HG03354 (cell line): ENCODE measurements around the gene MED14.
"Not testable (repeated sequence)": the region's sequence is repeated elsewhere in the genome, so short reads cannot be mapped to it uniquely, and the experiment has no call there.

Experiments
- ATAC-seq: cut with Tn5 transposase; IDR thresholded peaks from one replicate; pipeline ENCODE4 v1.9.1; 2021; ENCODE audit warnings: mild to moderate bottlenecking; ENCODE audit not compliant: unreplicated experiment, poor library complexity, severe bottlenecking

MED14 gene

DNA sequence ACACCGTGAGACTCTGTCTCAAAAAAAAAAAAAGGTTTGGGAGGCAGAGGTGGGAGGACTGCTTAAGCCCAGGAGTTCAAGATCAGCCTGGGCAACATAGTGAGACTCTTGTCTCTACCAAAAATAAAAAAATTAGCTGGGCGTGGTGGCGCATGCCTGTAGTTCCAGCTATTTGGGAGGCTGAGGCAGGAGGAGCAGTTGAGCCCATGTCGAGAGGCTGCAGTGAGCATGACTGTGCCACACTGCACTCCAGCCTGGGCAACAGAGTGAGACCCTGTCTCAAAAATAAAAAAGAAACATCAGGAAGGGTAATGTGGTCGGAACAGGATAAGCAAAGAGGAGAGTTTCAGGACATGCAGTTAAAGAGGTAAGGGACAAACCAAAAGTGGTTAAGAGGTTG lies 2.8 kb downstream of the MED14 start:
- ATAC-seq, result not testable (repeated sequence)

DNA sequence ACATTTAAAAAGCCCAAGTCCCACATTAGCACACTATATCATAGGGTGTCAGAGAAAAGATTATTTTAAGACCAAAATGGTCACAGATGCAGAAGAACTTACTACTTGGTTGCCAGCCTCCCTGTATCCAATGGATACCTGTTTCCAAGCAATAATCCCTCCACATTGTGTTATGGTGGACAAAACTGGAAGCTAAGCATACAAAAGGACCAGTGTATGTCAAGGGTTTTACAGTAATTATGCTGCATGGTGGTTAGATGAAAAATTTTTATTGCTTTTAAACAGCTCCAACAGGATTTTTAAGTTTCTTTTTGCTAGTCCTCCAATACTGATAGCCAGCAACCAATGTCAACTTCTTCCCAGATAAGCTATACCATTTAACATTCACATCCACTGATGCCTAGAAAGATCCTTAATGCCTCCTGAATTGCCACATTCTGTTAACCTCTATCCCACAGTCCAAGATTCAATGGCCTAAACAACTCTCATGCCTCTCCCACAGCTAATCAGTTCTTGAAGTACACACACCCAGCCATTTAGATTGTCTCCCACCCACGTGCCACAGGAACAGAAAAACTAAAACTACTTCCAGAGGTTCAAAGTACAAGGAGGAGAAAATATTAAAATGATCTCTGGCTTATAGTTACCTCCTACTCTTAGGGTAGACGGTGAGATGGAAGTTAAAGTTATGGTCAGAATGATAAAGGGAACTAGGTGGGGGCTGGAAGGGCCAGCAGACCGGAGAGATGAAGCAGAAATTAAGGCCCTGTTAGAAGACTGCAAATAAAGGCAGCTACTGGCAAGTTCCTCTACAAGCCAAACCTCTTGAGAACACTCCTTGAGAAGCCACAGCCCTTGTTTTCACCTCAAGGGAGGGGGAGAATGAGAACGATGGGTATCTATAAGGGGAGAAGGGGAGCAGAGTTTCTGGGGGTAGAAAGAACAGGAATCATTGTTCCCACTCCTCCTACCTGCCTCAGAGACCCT lies 5.5 kb downstream of the MED14 start:
- no peak for ATAC-seq

DNA sequence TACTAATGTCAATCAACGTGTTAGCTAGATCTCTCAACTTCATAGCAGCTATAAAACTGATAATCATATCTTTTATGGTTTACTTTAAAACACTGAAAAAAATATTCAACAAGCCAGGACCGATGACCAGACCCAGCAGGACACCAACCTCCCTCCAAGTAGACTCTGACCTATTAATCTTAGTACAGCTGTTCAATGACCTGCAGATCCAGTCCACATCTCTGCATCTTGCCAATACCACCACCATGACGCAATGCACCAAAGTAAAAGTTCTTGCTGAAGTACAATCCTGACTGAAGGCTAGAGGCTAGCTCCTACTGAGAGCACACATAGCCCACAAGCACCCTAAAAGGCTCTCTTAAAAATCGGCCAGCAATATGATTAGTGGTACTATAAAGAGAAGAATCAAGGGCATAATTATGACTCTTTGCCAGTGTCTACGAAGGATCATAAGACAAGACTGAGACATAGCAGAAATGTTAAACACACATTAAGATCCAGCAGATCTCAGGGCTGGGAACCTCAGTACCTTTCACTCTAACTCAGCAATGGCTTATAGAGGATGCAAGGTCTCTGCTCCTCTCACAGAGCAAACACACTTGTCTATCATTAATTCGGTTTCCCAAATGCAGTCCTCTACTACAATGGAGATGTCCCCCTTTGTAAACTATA lies 7.6 kb downstream of the MED14 start:
- no peak for ATAC-seq

DNA sequence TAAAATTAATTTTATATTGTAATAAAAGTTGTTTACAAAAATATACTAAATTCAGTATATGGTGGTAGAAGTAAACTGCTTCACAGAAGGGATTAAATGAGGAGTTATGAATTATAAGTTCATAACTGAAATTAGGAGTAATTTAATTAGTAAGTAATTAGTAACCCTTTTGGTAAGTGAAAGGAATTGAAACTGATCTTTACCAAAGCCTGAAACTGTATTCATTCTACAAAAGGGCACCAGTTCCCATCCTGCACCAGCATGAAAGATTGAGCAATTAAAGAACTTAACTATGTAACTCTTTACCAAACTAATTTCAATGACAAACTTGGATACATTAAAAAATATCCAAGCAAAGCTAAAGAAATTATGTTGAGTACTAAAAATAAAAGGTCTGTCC lies 8.2 kb downstream of the MED14 start:
- no peak for ATAC-seq

DNA sequence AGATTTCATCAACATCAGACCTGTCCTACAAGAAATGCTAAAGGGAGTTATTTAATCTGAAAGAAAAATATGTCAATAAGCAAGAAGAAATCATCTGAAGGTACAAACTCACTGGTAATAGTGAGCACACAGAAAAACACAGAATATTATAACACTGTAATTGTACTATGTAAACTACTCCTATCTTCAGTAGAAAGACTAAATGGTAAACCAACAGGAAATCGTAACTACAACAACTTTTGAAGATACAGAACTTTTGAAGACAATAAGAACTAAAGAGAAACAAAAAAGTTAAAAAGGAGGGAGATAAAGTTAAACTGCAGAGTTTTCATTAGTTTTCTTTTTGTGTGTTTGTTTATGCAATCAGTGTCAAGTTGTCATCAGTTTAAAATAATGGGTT lies 12.4 kb downstream of the MED14 start:
- no peak for ATAC-seq

DNA sequence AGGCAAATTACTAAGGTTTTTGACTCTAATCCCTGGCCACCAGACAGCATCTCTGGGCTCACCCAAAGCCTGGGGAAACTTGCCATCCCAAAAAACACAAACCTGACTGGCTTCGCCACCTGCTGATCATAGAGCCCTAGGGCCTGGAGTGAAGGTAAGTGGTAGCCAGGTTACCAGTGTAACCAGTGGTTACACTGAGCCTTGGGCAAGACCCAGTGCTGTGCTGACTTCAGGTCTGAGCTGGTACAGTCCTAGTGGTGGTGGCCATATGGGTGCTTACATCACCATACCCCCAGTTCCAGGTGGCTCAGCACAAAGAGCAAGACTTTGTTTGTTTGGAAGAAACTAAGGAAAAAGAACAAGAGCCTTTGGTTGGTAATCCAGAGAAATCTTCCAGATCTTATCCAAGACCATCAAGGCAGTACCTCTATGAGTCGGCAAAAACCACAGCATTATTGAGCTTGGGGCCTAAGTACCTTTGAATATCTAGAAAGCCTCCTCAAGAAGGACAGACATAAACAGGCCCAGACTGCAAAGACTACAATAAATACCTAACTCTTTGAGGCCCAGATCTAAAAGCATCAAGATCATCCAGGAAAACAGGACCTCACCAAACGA lies 13.7 kb downstream of the MED14 start:
- ATAC-seq, result no peak

DNA sequence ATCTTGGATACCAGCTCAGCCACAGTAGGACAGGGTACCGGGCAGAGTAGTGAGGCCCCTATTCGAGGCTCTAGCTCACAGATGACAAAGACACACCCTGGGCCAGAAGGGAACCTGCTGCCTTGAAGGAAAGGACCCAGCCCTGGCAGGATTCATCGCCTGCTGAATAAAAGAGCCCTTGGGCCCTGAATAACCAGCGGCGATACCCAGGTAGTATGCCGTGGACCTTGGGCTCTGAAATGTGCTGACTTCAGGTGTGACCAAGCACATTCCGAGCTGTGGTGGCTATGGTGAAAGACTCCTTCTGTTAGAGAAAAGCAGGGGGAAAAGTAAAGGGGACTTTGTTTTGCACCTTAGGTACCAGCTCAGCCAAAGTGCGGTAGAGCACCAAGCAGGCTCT lies 14.6 kb downstream of the MED14 start:
- no peak for ATAC-seq

DNA sequence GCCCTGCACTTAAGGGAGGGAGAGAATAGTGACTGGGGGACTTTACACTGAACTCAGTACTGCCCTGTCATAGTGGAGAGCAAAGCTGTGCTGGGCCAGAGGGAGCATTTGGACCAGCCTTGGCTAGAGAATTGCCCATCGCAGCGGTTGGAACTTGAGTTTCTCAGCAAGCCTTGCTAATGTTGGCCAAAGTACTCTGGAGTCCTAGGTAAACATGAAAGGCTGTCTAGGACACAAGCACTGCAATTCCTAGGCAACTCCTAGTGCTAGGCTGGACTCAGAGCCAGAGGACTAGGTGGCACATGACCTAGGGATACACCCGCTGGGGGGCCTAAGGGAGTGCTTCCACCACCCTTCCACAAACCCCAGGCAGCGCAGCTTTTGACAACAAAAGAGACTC lies 15.0 kb downstream of the MED14 start:
- no peak for ATAC-seq

DNA sequence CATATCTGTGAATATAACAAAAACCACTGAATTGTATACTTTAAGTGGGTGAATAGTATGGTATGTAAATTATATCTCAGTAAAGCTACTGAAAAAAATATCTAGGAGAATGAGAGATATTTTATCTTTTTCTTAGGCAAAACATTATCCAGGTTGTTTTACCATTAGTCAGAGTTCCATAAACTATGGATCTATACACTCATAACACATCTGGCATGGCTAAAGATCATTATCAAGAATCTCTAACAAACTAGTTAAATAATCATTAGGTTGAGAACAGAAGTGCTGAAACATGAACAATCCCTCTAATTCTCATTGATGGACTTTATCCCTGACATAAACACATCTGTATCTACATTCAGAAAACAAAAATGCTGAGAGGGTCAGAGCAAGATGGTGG lies 15.6 kb downstream of the MED14 start:
- ATAC-seq, result no peak

DNA sequence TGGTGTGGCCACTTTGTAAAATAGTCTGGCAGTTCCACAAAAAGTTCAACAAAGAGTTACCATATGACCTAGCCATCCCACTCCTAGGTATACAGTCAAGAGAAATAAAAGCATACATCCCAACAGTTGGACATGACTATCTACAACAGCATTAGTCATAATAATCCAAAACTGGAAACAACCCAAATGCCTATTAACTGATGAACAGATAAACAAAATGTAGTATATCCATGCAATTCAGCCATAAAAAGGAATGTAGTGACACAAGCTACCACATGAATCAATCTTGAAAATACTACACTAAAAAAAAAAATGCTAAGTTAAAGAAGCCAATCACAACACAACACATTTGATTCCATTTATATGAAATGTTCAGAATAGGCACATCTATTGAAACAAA lies 16.1 kb downstream of the MED14 start:
- no peak for ATAC-seq

DNA sequence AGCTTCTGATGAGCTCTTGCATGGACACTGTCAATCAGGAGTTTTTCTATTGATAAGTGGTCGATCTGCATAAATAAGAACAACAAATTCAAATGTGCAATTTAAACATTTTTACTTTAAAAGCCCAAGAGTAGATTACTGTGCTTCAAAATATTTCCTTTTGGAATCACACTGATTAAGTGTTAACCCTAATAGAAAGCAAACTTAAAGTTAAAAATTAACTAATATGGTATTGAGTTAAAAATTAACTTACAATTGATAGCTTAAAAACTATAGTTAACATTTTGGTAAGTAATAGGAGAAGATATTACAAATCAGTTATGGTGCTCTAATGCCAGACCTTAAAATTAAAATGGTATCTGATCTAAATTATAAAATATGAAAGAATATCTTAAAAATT lies 25.9 kb downstream of the MED14 start:
- ATAC-seq, result no peak

DNA sequence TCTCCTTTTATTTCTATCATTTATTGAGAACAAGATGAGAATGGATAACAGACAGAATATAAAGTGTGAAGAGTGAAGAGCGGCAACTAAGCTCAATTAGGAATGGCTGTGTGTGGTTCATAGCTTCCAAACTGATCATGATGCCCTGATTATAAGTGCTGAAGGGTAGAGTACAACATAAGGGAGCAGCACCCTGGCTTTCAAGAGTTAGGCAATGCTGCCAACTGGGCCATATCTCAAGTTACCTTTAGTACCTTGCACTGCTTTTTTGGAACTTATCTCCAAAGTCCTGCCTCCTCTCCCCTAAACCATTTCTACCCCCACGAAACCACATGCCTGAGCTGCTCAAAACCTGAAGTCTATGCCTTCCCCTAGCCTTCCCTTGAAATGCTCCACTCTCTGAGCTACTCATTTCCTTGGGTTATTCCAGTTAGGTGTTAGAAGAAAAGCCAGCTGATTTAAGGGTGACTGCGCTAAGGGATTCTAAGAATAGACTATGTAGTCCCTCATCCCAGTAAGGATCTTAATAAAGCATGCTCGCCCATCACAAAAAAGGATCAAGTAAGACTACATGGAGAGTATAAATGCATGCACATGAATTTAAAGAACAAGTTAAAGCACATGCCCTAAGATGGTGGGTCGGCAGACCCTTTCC lies 29.6 kb downstream of the MED14 start:
- no peak for ATAC-seq

DNA sequence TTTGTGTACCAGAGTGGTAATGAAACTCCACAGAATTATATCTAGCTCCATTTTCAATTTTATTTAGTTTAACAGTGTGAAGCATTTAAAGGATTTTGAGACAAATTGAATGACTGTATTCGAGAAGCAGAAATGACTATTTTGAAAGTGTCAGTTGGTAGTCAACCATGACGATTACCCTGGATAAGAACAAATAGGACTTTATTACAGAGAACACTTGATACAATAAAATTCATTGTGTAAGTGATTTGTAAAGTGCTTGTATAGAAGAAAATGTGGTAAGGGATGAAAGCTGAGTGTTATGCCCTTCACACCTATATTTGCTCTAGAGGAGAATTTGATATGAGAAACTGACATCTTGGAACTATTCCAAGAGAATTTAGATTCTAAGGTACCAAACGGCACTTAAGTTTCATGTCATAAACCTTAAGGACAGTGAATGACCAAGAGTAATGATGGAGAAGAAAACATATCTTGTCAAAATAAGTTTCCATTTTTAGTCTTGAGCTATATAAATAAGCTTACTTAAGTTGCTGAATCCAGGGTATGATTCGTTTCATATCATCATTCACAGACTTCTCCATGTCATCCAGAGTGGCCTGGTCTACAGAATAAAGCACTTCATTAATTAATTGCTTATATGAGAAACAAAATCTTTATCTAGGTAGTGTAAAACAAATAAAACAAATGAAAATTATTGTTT lies 34.6 kb downstream of the MED14 start:
- ATAC-seq, result no peak

DNA sequence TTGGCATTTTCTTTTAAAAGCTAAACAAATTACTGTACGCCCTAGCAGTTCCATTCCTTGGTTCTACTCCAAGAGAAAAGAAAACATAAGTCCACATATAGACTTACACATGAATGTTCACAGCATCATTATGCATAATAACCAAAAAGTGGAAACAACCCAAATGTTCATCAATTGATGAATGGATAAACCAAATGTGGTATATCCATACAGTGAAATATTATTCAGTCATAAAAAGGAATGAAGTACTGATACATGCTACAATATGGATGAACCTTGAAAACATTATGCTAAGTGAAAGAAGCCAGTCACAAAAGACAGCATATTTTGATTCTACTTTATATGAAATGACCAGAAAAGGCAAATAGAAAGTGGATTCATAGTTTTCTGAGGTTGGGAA lies 36.5 kb downstream of the MED14 start:
- no peak for ATAC-seq

DNA sequence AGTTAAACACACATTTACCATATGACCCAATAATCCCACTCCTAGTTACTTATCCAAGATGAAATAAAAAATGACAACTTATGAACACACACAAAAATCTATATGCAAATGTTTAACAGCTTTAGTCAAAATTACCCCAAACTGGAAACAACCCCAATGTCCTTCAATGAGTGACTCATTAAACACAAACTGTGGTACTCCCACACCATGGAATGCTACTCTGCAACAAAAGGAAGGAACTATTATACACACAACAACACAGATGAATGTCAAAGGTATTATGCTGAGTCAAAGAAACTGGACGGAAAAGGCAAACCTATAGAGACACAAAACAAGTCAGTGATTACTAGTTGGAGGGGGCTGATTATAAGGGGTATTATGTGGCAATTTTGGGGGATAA lies 40.5 kb downstream of the MED14 start:
- ATAC-seq, result no peak

DNA sequence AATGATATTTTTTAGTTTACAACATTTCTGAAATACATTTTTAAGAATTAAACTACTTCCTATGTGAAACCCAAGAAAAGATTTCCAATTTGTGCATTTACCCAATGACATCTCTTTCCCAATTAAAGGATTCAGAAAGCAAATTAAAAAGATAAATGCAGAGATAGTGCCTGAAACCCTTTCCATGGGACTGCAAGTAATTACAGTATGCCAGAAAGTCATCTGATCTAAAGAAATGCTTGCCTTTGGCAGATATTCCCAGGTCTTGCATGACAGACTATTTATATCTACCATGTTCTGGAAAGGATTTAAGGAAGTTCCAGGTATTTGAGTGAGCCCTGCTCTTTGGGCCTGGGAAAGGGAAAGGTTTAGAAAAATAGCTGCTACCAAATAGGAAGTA lies 46.4 kb downstream of the MED14 start:
- no peak for ATAC-seq

DNA sequence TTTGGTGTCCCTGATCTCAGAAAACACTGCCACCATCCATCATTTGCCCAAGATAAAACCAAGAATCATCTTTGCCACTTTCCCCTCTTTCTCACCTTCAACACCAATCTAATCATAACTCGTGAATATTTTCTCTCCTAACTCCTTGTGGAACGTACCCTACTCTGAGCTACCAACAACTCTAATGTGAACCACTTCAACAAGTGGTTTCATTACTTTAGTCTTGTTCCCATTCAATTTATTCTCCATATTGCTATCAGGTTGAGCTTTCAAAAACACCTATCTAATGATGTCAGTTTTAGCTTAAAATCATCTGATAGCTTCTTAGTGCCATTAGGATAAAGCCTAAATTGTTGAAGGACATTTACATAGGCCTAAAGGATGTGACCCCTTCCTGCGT lies 48.2 kb downstream of the MED14 start:
- ATAC-seq, result no peak

DNA sequence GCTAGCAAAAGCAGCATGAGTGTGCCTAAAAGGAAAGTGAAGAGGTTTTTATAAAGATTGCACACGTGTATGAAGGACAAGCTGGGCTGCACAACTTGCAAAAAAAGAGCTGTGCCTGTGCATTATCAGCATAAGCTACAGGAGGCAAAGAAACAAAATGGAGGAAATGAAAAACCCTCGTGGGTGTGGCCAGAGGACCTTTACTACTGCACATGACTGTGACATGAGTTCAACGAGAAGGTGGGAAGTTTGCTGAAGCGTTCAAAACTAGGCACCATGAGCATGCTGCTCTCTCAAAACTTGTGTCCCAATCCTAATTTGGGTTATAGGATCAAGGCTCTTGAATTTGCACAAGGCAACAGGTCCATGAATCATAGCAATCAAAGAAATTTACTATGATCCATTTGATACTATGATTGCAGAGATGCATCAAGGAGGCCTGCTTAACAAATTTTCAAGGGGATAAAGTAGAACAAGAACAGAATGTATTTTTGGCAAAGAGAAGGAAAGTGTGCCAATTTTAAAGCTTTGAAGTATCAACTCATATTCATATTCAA lies 49.9 kb downstream of the MED14 start:
- ATAC-seq, result no peak

DNA sequence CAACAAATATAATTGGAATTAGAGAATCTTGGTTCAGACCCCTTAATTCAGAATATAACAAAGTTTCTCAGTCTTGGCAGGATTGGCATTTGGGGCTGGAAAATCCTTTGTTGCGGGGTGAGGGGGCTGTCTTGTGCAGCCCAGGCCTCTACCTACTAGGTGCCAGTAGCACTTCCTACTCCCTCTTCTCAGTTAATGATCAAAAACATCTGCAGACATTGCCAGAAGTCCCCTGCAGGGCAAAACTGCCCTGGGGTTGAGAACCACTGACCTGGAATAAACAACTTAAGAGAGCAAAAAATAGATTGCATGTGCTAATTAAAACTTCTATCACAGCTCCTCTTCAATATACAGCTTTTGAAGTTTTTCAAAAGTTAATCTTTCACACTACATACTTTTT lies 51.2 kb downstream of the MED14 start:
- no peak for ATAC-seq
